IPS-20b (cell line): ENCODE measurements around the gene CCDC192.
"Not testable (repeated sequence)": the region's sequence is repeated elsewhere in the genome, so short reads cannot be mapped to it uniquely, and the experiment has no call there.

ENCODE experiments used
- H3K27ac ChIP-seq: one replicate; pipeline ENCODE4 v1.5.1; 2013; ENCODE audit warnings: low read length
- H3K27me3 ChIP-seq: 2 replicates; pipeline ENCODE4 v1.6.1; 2013; ENCODE audit warnings: mild to moderate bottlenecking, low read length, inconsistent platforms; ENCODE audit not compliant: insufficient read depth
- H3K36me3 ChIP-seq: 2 replicates; pipeline ENCODE4 v1.6.1; 2013; ENCODE audit warnings: low read depth, mild to moderate bottlenecking, inconsistent platforms, low read length, moderate library complexity; ENCODE audit not compliant: insufficient read depth
- H3K4me1 ChIP-seq: 2 replicates; pipeline ENCODE4 v1.6.1; 2013; ENCODE audit warnings: mild to moderate bottlenecking, control low read depth, inconsistent platforms, low read length, moderate library complexity; ENCODE audit not compliant: insufficient read depth
- H3K4me3 ChIP-seq: 2 replicates; pipeline ENCODE4 v1.5.1; 2013; ENCODE audit warnings: mild to moderate bottlenecking, low read length, inconsistent platforms
- H3K9ac ChIP-seq: 2 replicates; pipeline ENCODE4 v1.6.1; 2013; ENCODE audit warnings: low read depth, mild to moderate bottlenecking, inconsistent platforms, low read length, moderate library complexity
- H3K9me3 ChIP-seq: 2 replicates; pipeline ENCODE4 v1.6.1; 2013; ENCODE audit warnings: mild to moderate bottlenecking, low read depth, low read length, inconsistent platforms; ENCODE audit not compliant: insufficient read depth

CCDC192 gene

GRCh38 chr5:127744241-127744640, 41.0 kb downstream of the CCDC192 start:
- Histone ChIP-seq H3K4me1 (peaks cover 5% of the 10 kb centered on the region; the same call in 1 of the 2 replicates), H3K9me3 (no peaks in the 10 kb centered on the region), H3K9ac (no peak overlapping the region), H3K36me3 (no peaks in the 10 kb centered on the region), H3K27ac (no peak overlapping the region), H3K27me3 (peaks cover 4% of the 10 kb centered on the region; the same call in 1 of the 2 replicates), H3K4me3 (no peak overlapping the region)

GRCh38 chr5:127746756-127747155, 43.6 kb downstream of the CCDC192 start:
- Histone ChIP-seq H3K9me3 (no peaks in the 10 kb centered on the region), H3K27ac (no peak overlapping the region), H3K4me3 (no peak overlapping the region), H3K4me1 (no peaks in the 10 kb centered on the region), H3K36me3 (no peaks in the 10 kb centered on the region), H3K9ac (no peak overlapping the region), H3K27me3 (no peaks in the 10 kb centered on the region)

GRCh38 chr5:127752503-127753265, 49.5 kb downstream of the CCDC192 start:
- not testable (repeated sequence) for H3K27me3 ChIP-seq, H3K4me1 ChIP-seq, H3K4me3 ChIP-seq, H3K9ac ChIP-seq, H3K36me3 ChIP-seq, H3K27ac ChIP-seq, H3K9me3 ChIP-seq

DNA sequence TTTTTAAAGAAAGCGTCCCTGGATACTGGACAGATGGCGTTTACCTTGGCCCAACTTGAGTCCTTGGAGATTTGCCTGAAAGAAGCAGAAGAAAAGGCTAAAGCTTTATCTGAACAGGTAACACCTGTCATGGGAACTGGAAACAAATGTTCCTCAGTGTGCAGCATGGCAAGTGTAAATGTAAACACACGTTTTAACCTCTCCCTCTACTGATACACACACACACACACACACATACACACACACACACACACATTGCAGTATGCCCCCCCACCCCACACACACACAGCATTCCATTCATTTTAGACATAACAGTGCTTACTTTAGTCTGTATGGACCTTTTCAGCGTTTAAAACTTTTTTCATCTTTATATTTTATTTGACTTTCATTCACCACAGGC, 51.1 kb downstream of the CCDC192 start:
- Histone ChIP-seq H3K36me3 (no peaks in the 10 kb centered on the region), H3K9ac (no peak overlapping the region), H3K9me3 (no peaks in the 10 kb centered on the region), H3K27me3 (no peaks in the 10 kb centered on the region), H3K27ac (no peak overlapping the region), H3K4me1 (no peaks in the 10 kb centered on the region), H3K4me3 (no peak overlapping the region)

GRCh38 chr5:127754706-127755105, 51.5 kb downstream of the CCDC192 start:
- Histone ChIP-seq H3K9ac (no peak overlapping the region), H3K36me3 (no peaks in the 10 kb centered on the region), H3K27ac (no peak overlapping the region), H3K27me3 (no peaks in the 10 kb centered on the region), H3K4me3 (no peak overlapping the region), H3K9me3 (no peaks in the 10 kb centered on the region), H3K4me1 (no peaks in the 10 kb centered on the region)

- Histone ChIP-seq H3K9ac (no peak overlapping the region), H3K4me1 (no peaks in the 10 kb centered on the region), H3K36me3 (no peaks in the 10 kb centered on the region), H3K27ac (no peak overlapping the region), H3K9me3 (no peaks in the 10 kb centered on the region), H3K27me3 (no peaks in the 10 kb centered on the region), H3K4me3 (no peak overlapping the region)
These were observed 54.4 kb downstream of the CCDC192 start for GRCh38 chr5:127757576-127757975.

- no peak overlapping the region for H3K4me3 ChIP-seq
- no peaks in the 10 kb centered on the region for H3K36me3 ChIP-seq
- H3K4me1 ChIP-seq: no peaks in the 10 kb centered on the region
- no peaks in the 10 kb centered on the region for H3K27me3 ChIP-seq
- H3K9me3 ChIP-seq: no peaks in the 10 kb centered on the region
- H3K27ac ChIP-seq: no peak overlapping the region
- H3K9ac ChIP-seq: no peak overlapping the region
These were observed 55.6 kb downstream of the CCDC192 start for GRCh38 chr5:127758766-127759283.

- no peaks in the 10 kb centered on the region for H3K27me3 ChIP-seq
- no peaks in the 10 kb centered on the region for H3K36me3 ChIP-seq
- H3K4me3 ChIP-seq: no peak overlapping the region
- H3K4me1 ChIP-seq: 0 out of 2 replicates have a peak, but pooled peaks cover 4% of the 10 kb centered on the region
- H3K9me3 ChIP-seq: no peaks in the 10 kb centered on the region
- H3K9ac ChIP-seq: no peak overlapping the region
- no peak overlapping the region for H3K27ac ChIP-seq
These were observed 58.7 kb downstream of the CCDC192 start for GRCh38 chr5:127761869-127762268.

DNA sequence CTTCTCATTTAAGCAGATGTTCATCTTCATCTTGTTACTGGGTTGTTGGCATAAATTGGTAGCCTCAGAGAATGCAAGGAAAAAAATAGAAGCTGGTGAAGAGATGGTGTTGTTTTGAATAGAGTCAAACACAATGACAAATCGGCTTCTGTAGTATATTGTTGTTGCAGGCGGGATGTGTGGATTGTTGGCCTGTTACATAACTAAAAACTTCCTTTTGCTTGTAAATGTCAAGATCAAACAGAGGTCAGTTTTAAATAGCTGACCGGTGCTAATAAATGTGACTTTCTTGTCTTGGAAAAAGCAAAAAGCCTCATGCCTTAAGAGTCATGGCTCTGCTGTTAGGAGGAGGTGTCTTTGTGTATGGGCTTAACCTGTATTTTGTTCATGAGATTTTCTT, 59.2 kb downstream of the CCDC192 start:
- Histone ChIP-seq H3K27me3 (no peaks in the 10 kb centered on the region), H3K4me3 (no peak overlapping the region), H3K27ac (no peak overlapping the region), H3K9ac (no peak overlapping the region), H3K9me3 (no peaks in the 10 kb centered on the region), H3K4me1 (0 out of 2 replicates have a peak, but pooled peaks cover 5% of the 10 kb centered on the region), H3K36me3 (no peaks in the 10 kb centered on the region)

DNA sequence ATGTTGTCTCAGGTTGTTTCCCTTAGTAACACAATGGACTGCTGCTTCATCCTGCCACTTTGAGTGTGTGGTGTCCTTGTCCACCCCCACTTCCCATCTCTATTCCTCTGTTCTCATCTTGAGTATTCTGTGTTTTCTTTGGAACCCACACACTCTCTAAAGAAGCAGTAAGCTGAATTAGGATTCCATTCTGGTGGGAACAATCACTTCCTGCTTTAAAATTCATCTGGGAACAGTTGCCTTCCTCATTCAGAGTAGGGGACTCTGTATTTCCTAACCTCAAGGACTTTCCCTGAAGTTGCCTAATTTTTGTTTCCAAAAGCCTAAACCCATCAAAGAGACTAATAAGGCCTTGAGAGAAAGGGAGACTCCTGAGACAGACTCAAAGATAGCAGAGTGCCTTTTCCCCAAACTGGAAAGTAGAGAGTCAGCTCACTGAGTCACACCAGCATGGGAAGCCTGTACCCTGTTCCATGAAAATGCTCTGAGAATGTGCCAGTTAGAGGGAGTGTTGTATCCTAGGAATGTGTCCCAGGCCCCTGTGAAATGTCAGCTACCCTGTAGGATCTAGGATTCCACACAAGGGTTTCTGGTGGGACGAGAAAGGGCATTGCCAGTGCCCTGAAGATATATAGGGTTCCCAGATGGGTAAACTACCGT, 63.6 kb downstream of the CCDC192 start:
- Histone ChIP-seq H3K9ac (no peak overlapping the region), H3K4me1 (0 out of 2 replicates have a peak, but pooled peaks cover 5% of the 10 kb centered on the region), H3K27ac (no peak overlapping the region), H3K9me3 (no peaks in the 10 kb centered on the region), H3K27me3 (no peaks in the 10 kb centered on the region), H3K36me3 (no peaks in the 10 kb centered on the region), H3K4me3 (no peak overlapping the region)

- Histone ChIP-seq H3K4me1 (0 out of 2 replicates have a peak, but pooled peaks cover 5% of the 10 kb centered on the region), H3K36me3 (no peaks in the 10 kb centered on the region), H3K9ac (no peak overlapping the region), H3K9me3 (no peaks in the 10 kb centered on the region), H3K27ac (no peak overlapping the region), H3K4me3 (no peak overlapping the region), H3K27me3 (no peaks in the 10 kb centered on the region)
These were observed 66.2 kb downstream of the CCDC192 start for GRCh38 chr5:127769386-127769785.

- H3K9me3 ChIP-seq: no peaks in the 10 kb centered on the region
- 0 out of 2 replicates have a peak, but pooled peaks cover 5% of the 10 kb centered on the region for H3K4me1 ChIP-seq
- H3K36me3 ChIP-seq: no peaks in the 10 kb centered on the region
- H3K4me3 ChIP-seq: no peak overlapping the region
- no peak overlapping the region for H3K27ac ChIP-seq
- no peaks in the 10 kb centered on the region for H3K27me3 ChIP-seq
- no peak overlapping the region for H3K9ac ChIP-seq
These were observed 67.1 kb downstream of the CCDC192 start for GRCh38 chr5:127770272-127770671.
